ENCODE data around the gene PCMT1.
A peak's percentile ranks its signal among the peaks of the same experiment; 100 is the strongest.
"Not testable (repeated sequence)": the region's sequence is repeated elsewhere in the genome, so short reads cannot be mapped to it uniquely, and the experiment has no call there.

PCMT1 gene

DNA sequence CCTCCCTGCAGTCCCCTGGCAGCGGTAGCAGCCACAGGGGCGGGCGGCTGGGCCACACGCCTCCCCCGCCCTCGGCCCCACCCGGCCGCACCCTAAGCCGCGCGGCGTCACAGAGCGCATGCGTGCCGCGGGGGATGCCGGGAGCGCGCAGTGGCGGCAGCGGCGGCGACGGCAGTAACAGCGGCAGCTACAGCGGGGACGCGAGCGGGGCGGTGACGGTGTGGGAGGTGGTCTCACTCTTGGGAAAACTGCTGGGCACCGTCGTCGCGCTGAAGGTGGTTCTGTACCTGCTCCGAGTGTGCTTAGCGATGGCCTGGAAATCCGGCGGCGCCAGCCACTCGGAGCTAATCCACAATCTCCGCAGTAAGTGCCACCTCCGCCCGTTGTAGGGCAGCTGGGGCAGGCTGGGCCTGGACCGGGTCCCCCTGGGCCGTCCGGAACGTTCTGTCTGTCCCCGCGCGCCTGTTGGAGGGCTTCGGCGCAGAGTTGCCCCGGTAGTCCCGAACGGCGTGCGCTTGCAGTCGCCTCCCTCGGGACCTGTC lies at the start of gene PCMT1:
Gene PCMT1, plus strand, starts transcription at position 148 of the 542 bp plus-strand sequence. Its CDS starts 161 bp downstream, at position 309.
- peak; percentile 94 for DNase-seq

DNA sequence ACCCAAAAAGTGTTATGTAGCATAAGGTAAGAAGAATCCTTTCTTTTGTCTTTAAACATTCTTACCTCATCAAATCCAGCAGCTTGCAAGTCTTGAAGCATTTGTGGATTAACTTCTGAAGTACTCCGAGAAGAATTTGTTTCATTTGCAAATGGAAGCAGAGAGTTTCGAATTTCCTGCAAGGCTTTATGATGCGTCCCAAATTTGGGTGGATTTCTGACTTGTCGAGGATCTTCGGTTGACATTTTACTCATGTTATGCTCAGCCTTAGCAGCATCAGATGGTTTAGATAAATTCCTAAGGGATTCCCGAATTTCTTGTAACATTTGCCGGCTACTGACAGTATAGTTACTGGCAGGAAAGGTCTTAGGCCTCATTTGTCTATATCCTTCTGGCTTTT lies 47.8 kb upstream of the PCMT1 start:
- DNase-seq = peak; percentile 21

DNA sequence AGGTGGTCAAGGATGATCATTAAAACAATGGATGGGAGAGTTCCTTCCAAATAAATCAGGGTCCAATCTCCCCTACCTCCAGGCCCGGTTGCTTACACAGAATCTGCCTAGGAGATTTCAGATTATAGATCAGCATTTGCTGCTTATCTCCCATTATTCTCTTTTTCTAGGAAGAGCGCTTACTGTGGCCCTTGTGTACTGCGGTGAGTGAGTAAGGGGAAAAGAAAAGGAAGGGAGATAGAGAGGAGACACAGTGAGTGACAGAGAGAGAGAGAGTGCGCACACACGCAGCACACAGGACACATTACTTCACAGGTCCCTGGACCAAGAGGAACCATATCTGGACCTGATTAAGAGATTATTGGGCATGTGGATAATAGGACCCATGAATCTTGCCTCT lies 37.8 kb upstream of the PCMT1 start:
- DNase-seq = no peak

DNA sequence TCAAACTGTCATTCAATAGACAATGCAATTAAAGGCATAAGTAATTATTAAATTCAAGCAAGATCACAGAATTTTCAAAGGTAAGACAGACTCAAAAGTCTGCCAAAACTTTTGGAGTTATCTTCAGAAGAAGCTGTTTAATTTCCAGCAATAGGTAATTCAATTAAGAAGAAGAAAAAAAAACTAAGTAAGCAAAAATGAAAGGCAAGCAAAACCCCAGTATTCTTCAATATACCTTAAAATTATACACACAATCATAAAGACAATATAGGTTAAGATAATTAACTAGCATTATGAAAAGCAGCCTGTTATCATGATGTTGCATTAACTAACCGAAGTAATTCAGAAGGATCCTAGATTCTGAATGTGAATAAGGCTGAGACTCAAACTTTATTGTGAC lies 35.1 kb upstream of the PCMT1 start:
- no peak for DNase-seq

DNA sequence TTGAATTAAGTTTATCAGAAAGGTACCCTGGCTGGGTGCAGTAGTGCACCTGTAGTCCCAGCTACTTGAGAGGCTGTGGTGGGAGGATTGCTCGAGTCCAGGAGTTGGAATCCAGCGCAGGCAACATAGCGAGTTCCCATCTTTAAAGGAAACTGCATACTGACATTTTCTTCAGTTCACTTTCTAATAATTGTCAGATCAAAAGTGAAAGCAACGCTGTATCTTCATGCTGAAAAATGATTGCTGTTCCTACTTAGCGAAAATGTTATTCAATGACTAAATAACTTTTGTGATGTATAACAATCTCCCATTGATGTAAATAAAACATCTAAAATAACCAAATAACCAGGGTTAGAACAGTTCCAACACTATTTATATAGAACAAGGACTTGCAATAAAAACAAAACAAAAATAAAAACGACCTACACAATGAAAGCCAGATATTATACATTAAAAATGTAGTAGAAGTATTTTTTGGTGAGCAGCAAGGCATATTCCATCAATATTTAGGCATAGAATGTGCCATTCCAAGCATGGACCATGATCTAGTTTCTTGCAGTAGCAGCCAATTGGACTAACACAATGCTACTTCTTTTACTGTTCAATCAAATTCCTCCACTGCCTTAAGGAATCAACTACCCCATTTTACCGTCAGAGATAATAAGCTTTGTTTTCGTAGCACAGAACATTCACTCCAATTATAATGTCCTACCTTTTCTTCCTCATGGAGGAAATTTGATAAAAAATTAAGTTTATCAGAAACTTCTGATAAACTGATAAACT lies 33.2 kb upstream of the PCMT1 start:
- DNase-seq = peak; percentile 15

DNA sequence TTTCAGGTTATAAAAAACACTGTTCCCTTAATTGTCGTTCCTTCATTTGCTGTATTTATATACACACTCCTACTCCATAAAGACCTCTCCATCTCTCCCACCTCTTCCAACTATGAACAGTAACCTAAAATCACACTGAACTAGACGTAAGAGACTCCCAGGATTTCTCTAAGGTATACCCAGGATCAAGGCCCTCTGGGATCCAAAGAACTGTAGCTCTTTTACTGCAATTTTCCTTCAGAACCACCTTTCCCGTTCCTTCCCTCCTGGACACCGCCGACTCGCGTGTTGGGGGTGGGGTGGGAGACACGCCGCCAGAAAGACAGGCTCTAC lies 32.3 kb upstream of the PCMT1 start:
- no peak for DNase-seq

DNA sequence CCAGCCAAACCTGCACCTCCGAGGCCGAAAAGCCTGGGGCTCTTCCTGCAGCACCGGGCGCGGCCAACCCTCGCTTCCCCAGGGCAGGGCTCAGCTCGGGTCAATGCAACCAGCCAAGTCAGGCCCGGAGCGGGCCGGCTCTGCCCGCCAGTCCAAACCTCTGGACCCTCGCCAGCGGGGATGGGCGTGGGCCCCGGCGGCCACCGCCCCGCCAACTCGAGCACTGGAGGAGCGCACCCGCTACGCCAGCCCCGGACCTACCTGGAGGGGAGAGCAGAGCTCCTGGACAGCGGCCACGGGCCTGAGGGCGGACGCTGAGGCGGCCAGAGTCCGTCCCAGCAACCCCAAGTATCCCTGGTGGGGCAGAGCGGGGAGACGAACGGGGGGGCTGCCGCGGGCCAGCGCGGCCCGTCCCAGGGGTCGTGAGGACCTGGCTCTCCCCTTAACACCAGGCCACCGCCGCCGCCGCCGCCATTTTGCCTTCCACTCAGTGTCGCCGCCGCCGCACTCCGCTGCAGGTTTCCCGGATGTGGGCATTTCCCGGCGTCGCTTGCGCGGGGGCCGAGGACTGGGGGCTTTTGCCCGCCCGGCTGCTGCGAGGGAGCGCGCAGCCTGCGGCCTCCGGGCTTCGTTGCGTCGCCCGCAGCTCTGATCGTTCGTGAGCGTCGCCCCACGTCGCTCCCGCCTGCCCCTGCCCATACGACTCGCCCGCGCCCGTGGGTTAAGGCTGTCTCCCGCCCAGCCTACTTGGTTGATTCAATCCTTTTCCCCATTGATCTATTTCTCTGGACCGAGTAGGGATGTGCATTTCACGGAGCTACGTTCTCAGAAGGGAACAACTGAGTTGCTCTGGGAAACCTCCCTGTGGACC lies 31.7 kb upstream of the PCMT1 start, which contains the start of gene LATS1:
Gene LATS1, minus strand, starts transcription at position 514 of the 871 bp plus-strand sequence. CDS start 15,975 bp downstream, outside the sequence.
- DNase-seq = peak; percentile 87

DNA sequence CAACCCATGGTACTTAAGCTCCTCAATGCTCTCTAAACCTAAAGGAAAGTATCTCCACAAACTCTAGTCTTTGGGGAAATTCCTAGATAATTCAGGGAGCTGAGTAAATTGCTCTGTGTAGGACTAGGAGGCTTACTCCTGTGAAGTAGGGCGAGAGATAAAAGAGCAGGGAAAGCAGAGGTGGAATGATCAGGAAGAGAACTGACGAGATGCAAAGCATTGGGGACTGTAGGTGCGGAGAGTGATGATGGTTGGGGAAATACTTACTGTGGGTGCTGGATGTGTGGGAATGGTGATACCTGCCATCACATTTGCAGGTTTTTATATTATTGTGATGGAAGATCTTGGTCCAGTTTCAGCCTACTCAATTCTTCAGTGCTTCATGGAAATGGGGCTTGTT lies 30.0 kb upstream of the PCMT1 start:
- no peak for DNase-seq

DNA sequence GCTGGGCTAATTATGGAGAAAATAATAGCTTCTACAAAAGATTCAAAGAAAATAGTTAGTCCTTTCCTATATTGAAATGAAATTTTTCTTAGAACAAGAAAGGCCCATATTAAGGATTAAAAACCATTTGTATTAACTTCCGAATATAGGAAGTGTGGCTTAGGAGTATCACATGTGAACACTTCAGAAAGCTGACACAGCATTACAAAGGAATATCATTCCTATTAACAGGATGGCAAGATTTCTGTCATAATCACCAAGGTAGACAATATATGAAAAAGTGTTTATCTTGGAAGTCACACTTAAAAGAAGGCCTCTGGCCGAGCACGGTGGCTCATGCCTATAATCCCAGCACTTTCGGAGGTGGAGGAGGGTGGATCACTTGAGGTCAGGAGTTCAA lies 26.3 kb upstream of the PCMT1 start:
- no peak for DNase-seq

DNA sequence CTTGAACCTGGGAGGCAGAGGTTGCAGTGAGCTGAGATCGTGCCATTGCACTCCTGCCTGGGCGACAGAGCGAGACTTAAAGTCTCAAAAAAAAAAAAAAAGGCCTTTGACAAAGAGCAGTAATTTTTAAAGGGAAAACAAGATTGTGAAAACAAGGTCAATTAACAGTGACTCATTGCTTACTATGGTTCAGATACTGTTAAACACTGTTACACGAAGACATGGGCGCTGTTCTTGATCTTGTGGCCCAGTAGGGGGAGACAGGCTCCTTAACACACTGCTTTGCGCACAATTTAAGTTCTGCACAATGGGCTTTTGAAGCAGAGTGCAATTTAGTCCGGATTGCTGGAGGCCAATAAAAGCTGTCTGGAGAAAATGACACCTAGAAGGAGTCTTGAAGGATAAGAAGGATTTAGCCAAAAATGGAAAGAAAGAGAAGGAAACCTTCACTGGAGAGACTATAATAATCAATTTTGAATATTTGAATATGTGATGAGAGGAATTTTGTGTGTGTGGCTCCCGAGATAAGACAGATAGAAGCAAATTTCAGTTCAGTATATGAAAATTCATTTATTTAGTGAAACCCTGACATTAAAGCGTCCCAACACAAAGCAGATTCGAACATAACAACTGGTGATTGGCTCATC lies 25.6 kb upstream of the PCMT1 start:
- DNase-seq = peak; percentile 72

DNA sequence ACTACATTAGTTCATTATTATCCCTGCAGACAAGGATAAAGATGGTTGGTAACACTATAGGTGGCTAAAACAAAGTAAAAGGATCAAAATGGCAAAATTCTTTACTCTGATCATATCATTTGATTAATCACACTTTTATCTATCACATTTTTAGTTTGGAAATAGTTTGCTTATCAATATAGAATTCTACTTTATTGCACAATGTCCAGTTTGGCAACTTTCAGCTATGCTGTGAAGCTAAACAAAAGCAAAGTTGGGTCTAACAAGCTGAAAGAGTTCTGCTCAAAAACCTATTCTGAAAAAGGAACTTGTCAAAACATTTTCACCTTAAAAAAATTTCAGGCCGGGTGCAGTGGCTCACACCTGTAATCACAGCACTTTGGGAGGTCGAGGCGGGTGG lies 23.8 kb upstream of the PCMT1 start:
- no peak for DNase-seq

DNA sequence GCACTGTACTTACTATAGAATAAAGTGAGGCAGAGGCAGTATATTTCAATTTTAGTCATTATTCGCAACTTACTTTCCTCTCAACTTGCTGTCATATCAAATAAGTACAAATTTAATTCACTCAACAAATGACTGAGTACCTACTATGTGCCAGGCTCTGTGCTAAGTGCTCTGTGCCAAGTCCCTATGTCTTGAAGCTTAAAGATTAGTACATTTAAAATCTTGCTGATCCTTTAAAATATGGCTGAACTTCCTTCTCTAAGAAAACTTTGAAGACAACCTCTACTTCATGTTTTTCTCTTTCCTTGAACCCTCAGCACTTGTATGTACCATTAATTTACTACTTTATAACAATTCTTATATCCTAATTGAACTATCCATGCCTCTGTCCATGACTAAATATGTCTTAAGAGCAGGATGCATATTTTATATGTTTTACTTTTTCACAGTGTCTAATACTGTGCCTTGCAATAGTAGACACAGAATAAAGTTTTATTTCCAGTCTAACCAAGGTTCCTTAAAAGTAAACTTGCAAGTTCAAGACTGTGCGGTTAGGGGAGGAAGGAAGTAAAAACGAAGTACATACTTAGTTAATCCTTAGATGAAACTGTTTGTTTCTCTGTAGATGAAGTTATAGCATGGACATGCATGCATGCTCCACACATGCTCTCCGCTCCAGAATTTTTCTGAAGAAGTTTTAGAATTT lies 21.6 kb upstream of the PCMT1 start:
- DNase-seq = no peak

DNA sequence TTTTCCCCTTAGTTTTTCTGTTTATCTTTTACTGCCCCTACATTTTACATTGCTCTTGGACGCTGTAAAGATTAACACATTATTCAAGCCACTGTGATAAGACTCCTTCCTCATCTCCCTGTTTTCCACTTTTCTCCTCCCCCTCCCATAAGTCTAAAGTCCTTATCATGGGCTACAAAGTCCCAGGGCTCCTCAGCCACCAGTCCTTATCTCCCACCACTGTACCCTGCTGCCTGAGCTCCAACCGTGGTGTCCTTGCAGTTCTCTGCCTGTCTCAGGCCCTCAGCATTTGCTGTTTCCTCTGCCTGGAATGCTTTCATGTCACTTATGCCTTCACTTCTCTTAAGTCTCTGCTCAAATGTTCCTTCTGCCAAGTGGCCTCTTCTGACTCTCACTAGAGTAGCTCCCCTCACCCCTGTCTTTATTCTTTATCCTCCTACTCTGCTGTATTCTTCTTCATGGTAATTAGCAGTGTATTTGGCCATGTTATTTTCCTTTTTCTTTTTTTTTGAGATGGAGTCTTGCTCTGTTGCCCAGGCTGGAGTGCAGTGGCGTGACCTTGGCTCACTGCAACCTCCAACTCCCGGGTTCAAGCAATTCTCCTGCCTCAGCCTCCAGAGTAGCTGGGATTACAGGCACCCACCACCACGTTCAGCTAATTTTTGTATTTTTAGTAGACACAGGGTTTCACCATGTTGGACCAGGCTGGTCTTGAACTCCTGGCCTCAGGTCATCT lies 20.9 kb upstream of the PCMT1 start:
- DNase-seq = no peak

DNA sequence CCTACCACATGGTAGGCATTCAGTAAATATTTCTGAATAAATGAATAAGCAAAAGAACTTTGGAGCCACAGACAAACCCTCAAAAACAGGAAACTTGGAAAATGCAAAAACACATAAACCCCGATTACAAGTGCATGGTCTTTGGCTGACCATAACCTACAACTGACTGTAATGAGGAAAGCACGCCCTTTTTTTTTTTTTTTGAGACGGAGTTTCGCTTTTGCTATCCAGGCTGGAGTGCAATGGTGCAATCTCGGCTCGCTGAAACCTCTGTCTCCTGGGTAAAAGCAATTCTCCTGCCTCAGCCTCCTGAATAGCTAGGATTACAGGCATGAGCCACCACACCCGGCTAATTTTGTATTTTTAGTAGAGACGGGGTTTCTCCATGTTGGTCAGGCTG lies 19.7 kb upstream of the PCMT1 start:
- no peak for DNase-seq

DNA sequence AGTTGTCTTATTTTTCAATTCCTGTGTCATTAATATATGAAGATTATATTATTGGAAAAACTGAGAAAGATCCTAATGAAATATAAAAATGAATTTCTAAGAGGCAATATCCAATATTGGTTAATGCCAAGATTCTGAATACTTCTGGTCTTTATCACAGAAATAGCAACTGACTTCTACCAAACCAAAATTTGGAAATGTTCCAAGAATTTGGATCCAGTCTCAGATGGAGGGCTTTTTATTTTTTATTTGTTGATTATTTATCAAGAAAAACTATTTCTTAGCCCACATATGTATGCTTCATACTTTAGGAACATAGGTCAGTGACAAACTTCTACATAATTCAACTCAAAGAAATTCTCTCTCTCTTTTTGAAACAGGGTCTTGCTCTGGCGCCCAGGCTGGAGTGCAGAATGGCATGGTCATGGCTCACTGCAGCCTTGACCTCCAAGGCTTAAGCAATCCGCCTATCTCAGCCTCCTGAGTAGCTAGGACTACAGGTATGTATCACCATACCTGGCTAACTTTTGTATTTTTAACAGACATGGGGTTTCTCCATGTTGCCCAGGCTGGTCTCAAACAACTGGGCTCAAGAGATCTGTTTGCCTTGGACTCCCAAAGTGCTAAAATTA lies 16.3 kb upstream of the PCMT1 start:
- no peak for DNase-seq

DNA sequence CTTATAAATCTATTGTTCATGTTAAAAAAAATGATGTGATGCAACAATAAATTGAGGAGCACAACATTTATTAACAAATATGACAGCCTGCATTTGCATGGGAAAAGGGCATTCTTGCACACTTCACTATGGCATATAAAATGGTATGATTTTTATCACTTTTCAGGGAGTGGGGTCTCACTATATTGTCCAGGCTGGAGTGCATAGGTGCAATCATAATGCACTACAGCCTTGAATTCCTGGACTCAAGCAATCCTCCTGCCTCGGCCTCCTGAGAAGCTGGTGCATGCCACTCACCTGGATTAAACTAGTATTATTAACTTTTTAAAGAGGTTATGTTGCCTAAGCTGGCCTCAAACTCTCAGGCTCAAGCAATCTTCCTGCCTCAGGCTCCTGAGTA lies 14.6 kb upstream of the PCMT1 start:
- DNase-seq = no peak

DNA sequence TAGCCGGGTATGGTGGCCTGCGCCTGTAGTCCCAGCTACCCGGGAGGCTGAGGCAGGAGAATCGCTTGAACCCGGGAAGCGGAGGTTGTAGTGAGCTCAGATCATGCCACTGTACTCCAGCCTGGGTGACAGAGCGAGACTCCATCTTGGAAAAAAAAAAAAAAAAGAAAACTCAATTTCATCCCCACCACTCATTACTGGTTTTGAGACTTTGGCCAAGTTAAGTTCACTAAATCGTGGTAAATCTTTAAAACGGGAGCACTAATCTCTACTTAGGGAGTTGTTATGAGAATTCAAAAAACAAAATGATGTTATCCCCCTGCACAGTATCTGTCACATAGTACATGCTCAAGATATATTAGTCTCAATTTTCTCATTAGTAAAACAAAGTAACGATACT lies 4.3 kb upstream of the PCMT1 start:
- not testable (repeated sequence) for DNase-seq

DNA sequence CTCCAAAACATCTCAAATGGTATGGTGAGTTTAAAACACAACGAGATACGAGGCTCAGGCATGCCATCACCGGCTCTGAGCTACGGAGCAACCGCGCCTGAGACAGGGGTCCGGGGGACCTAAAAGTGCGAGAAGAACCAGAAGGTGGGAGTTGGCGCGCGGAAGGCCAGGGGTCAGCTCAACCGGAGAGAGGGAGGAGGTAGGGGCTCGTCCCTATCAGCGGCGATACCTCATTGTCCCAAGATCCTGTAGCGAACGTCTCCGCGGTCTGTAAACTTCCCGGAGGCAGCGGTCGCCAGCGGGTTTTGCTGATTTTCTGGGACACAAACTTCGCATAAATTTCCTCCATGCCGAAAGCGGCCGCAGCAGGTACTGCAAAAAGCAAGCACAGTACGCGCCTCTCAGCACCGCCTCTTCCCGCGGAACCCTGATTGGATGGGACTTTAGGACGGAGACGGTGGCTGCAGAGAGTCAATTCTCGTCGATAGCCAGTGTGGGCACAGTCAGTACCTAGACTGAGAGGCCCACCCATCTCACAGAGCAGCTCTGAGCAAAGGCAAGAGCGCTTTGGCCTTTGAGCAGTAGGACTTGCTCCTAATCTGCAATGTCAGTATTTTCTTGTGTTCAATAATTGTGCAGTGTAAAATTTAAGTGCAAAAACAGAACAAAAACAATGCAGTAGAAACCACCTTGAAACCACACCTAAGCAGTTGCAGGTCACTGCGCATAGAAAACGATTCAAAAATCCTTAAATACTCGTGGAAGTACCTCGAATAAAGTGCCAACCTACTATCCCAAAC lies 3.2 kb upstream of the PCMT1 start, which contains the start of gene NUP43:
Gene NUP43, minus strand, starts transcription at position 383 of the 800 bp plus-strand sequence. Its CDS starts 34 bp downstream, at position 349.
- peak; percentile 95 for DNase-seq

DNA sequence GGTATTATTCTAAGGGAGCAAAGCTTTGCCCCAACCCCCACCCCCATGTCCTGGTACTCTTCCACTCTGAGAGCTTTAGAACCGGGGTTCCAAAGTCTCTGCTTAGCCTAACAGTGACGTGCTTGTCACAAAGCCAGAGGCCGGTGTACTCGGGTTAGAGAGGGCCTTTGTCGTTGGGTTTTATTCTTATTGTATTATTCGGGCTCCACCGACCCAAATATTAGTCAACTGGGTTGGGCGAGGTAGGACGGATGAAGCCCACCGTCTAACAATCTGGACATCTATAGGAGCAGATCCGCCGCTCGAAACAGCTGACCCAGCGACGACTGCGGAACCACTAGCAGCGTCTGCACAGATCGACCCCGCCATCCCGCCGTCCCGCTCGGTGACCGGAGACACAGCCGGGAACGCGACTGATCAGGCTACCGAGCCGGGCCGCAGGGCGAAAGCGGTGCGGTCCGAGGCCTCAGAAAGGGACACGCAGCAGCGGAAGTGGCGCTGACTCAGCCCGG lies 403 bp upstream of the PCMT1 start:
- not testable (repeated sequence) for DNase-seq

DNA sequence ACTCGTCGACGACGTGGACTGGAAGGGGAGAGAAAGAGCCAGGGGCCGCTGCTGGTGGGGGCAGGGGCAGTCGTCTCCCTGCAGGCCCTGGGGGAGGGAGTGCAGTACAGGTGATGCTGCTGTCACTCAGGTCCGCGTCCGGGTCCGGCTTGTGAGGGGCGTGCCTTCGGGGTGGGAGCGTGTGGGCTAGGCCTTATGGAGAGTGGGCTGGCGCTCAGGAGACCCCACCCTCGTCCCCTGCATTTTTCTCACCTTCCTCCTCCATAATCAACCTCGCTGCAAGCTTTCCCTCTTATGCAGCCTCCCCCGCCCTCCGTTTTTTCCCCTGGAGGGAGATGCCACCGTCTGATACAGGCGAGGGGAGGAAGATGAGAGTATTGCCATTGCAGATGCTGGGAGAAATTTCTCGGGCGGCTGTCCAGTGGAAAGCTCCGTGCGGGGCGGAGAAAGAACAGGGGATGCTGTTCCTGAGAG lies 632 bp downstream of the PCMT1 start:
- peak; percentile 71 for DNase-seq
